ENCODE data around the gene FBXL15.

FBXL15 gene

DNA sequence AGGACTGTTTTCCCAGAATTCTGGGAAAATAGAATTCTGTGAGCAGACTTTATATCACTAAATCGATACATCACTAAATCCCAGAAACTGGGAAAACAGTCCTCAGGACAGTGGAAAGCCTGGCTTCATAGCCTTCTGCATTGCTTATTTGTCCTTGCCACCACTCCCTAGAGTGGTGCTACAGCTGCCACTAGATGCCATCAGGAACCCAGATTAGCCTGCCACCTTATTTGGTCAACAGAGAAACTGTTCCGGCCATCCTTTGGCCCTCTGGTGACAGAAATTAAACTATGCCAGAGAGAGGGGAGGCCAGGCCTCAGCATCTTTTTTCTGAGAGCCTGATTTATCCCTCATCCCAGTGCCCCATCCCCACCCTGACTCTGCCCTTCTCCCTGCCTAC, 44.8 kb upstream of the FBXL15 start:
- TF ChIP-seq ZBTB7A (IDR thresholded peaks at IDR 0.05; ENCODE audit: low read depth), result no peak
- TF ChIP-seq EGR1 (IDR thresholded peaks at IDR 0.05), result no peak
- no peak for TF ChIP-seq EP300 (IDR thresholded peaks at IDR 0.05; ENCODE audit: borderline replicate concordance)
- no peak for TF ChIP-seq TEAD4 (IDR thresholded peaks at IDR 0.05)
- TF ChIP-seq, protein P1, sequence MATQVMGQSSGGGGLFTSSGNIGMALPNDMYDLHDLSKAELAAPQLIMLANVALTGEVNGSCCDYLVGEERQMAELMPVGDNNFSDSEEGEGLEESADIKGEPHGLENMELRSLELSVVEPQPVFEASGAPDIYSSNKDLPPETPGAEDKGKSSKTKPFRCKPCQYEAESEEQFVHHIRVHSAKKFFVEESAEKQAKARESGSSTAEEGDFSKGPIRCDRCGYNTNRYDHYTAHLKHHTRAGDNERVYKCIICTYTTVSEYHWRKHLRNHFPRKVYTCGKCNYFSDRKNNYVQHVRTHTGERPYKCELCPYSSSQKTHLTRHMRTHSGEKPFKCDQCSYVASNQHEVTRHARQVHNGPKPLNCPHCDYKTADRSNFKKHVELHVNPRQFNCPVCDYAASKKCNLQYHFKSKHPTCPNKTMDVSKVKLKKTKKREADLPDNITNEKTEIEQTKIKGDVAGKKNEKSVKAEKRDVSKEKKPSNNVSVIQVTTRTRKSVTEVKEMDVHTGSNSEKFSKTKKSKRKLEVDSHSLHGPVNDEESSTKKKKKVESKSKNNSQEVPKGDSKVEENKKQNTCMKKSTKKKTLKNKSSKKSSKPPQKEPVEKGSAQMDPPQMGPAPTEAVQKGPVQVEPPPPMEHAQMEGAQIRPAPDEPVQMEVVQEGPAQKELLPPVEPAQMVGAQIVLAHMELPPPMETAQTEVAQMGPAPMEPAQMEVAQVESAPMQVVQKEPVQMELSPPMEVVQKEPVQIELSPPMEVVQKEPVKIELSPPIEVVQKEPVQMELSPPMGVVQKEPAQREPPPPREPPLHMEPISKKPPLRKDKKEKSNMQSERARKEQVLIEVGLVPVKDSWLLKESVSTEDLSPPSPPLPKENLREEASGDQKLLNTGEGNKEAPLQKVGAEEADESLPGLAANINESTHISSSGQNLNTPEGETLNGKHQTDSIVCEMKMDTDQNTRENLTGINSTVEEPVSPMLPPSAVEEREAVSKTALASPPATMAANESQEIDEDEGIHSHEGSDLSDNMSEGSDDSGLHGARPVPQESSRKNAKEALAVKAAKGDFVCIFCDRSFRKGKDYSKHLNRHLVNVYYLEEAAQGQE (IDR thresholded peaks at IDR 0.05; ENCODE audit: low read depth), result no peak
- TF ChIP-seq, protein P2, sequence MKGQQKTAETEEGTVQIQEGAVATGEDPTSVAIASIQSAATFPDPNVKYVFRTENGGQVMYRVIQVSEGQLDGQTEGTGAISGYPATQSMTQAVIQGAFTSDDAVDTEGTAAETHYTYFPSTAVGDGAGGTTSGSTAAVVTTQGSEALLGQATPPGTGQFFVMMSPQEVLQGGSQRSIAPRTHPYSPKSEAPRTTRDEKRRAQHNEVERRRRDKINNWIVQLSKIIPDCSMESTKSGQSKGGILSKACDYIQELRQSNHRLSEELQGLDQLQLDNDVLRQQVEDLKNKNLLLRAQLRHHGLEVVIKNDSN (IDR thresholded peaks at IDR 0.05), result no peak
- no peak for TF ChIP-seq TCF12 (IDR thresholded peaks at IDR 0.05; ENCODE audit: low read depth)
- no peak for TF ChIP-seq MAX (IDR thresholded peaks at IDR 0.05)
- no peak for TF ChIP-seq TAF1 (IDR thresholded peaks at IDR 0.05; ENCODE audit: low read depth)
- no peak for TF ChIP-seq RAD21 (IDR thresholded peaks at IDR 0.05; ENCODE audit: low read depth)

- TF ChIP-seq EP300 (IDR thresholded peaks at IDR 0.05; ENCODE audit: borderline replicate concordance), result no peak
Observed at GRCh38 chr10:102376901-102377300, 43.7 kb upstream of the FBXL15 start.

DNA sequence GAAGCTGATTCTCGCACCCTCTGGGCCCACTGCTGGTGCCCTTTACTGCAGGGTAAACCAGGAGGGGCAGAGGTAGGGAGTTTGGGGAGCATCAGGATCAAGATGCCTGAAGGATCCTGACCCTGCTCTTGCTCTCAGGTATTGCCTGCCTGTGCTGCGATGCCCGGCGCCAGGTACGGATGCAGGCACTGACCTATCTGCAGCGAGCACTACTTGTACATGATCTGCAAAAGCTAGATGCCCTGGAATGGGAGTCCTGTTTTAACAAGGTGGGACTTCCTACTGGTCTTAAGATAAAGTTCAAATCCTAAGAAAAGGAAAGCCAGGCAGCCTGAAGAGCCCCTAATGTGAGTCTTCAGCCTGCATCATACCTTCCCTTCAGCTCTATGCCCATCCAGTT, 41.3 kb upstream of the FBXL15 start:
- TF ChIP-seq ZBTB7A (IDR thresholded peaks at IDR 0.05; ENCODE audit: low read depth) (no peak), EP300 (IDR thresholded peaks at IDR 0.05; ENCODE audit: borderline replicate concordance) (no peak), CEBPB (IDR thresholded peaks at IDR 0.05) (no peak), MAX (IDR thresholded peaks at IDR 0.05) (no peak), YY1 (IDR thresholded peaks at IDR 0.05; ENCODE audit: low read depth) (no peak), RAD21 (IDR thresholded peaks at IDR 0.05; ENCODE audit: low read depth) (no peak), TCF12 (IDR thresholded peaks at IDR 0.05; ENCODE audit: low read depth) (no peak), NFIC (IDR thresholded peaks at IDR 0.05) (no peak), TAF1 (IDR thresholded peaks at IDR 0.05; ENCODE audit: low read depth) (no peak), EGR1 (IDR thresholded peaks at IDR 0.05) (no peak), CREB1 (IDR thresholded peaks at IDR 0.05; ENCODE audit: low read depth) (no peak), FOXM1 (IDR thresholded peaks at IDR 0.05; ENCODE audit: borderline replicate concordance, low read depth) (no peak)
- TF ChIP-seq, protein P1 (IDR thresholded peaks at IDR 0.05; ENCODE audit: low read depth), result no peak
- TF ChIP-seq, protein P2 (IDR thresholded peaks at IDR 0.05), result no peak

- TF ChIP-seq EGR1 (IDR thresholded peaks at IDR 0.05) (no peak), TCF12 (IDR thresholded peaks at IDR 0.05; ENCODE audit: low read depth) (no peak), EP300 (IDR thresholded peaks at IDR 0.05; ENCODE audit: borderline replicate concordance) (no peak), NFIC (IDR thresholded peaks at IDR 0.05) (no peak), CREB1 (IDR thresholded peaks at IDR 0.05; ENCODE audit: low read depth) (no peak)
Observed at GRCh38 chr10:102381983-102382382, 38.7 kb upstream of the FBXL15 start.

- no peak for TF ChIP-seq MAX (IDR thresholded peaks at IDR 0.05)
- TF ChIP-seq, protein P2 (IDR thresholded peaks at IDR 0.05), result no peak
- TF ChIP-seq FOXM1 (IDR thresholded peaks at IDR 0.05; ENCODE audit: borderline replicate concordance, low read depth), result no peak
- no peak for TF ChIP-seq TCF12 (IDR thresholded peaks at IDR 0.05; ENCODE audit: low read depth)
- no peak for TF ChIP-seq EP300 (IDR thresholded peaks at IDR 0.05; ENCODE audit: borderline replicate concordance)
- TF ChIP-seq EGR1 (IDR thresholded peaks at IDR 0.05), result no peak
- TF ChIP-seq, protein P1 (IDR thresholded peaks at IDR 0.05; ENCODE audit: low read depth), result no peak
- TF ChIP-seq ZBTB7A (IDR thresholded peaks at IDR 0.05; ENCODE audit: low read depth), result no peak
- no peak for TF ChIP-seq RAD21 (IDR thresholded peaks at IDR 0.05; ENCODE audit: low read depth)
- no peak for TF ChIP-seq YY1 (IDR thresholded peaks at IDR 0.05; ENCODE audit: low read depth)
- TF ChIP-seq TEAD4 (IDR thresholded peaks at IDR 0.05), result no peak
- TF ChIP-seq CREB1 (IDR thresholded peaks at IDR 0.05; ENCODE audit: low read depth), result no peak
- TF ChIP-seq TAF1 (IDR thresholded peaks at IDR 0.05; ENCODE audit: low read depth), result no peak
- TF ChIP-seq CEBPB (IDR thresholded peaks at IDR 0.05), result no peak
- no peak for TF ChIP-seq NFIC (IDR thresholded peaks at IDR 0.05)
Observed at GRCh38 chr10:102382871-102383270, 37.8 kb upstream of the FBXL15 start.

Data from Ishikawa (cell line).